Caco-2 (cell line): ENCODE results near the gene RIPOR3. TPM values are rescaled to one million over a fixed set of nuclear protein-coding genes. Genes with fewer than 3 reads are reported as not detected.

ENCODE experiments used
- BruUV-seq: library from RNA; stranded (reverse); fragments of 400-500 nt; replicated peaks from 2 replicates; lab custom pipeline; 2021; lab: Mats Ljungman, UMichigan
- CTCF ChIA-PET: fragments of 300-600 bp; sonication (Branson Sonifier 250); formaldehyde crosslinking; loops from one replicate; lab custom pipeline; 2022; ENCODE audit warnings: antibody characterized with exemption; lab: Charles Lee
- POLR2A ChIA-PET: fragments of 300-600 bp; sonication (Branson Sonifier 250); formaldehyde crosslinking; loops from one replicate; lab custom pipeline; 2022; ENCODE audit warnings: antibody characterized with exemption; lab: Charles Lee
- DNase-seq, 2 experiments: peaks; one replicate each; pipeline versions ENCODE4 v3.0.0 to v3.0.0-alpha.2; 2020 to 2022
- H3K27me3 ChIP-seq: replicated peaks from 2 replicates; pipeline ENCODE4 v1.6.0; 2011; ENCODE audit warnings: low read length; ENCODE audit not compliant: control insufficient read depth, insufficient read depth
- H3K36me3 ChIP-seq: 2 replicates; pipeline ENCODE4 v1.5.1; 2011; ENCODE audit warnings: low read length; ENCODE audit not compliant: control insufficient read depth, insufficient read depth
- H3K4me1 ChIP-seq: fragments of 250-450 bp; sonication (Bioruptor Pico); 2 replicates; pipeline ENCODE4 v1.5.1; 2020; ENCODE audit warnings: mild to moderate bottlenecking
- H3K4me3 ChIP-seq: 2 replicates; pipeline ENCODE4 v1.5.1; 2011; ENCODE audit warnings: low read depth, mild to moderate bottlenecking, control low read depth, low read length
- H3K9me3 ChIP-seq: fragments of 250-450 bp; sonication (Bioruptor Pico); 2 replicates; pipeline ENCODE4 v1.5.1; 2020; ENCODE audit warnings: mild to moderate bottlenecking, moderate library complexity
- H3K27ac Mint-ChIP-seq: one replicate; pipeline ENCODE4 v1.8.0; 2022; ENCODE audit warnings: mixed read lengths; ENCODE audit not compliant: unreplicated experiment
- H3K27me3 Mint-ChIP-seq: one replicate; pipeline ENCODE4 v1.8.0; 2022; ENCODE audit warnings: mixed read lengths; ENCODE audit not compliant: insufficient read depth, unreplicated experiment
- H3K36me3 Mint-ChIP-seq: one replicate; pipeline ENCODE4 v1.8.0; 2022; ENCODE audit warnings: mild to moderate bottlenecking, mixed read lengths; ENCODE audit not compliant: insufficient read depth, unreplicated experiment
- H3K4me1 Mint-ChIP-seq: one replicate; pipeline ENCODE4 v1.8.0; 2022; ENCODE audit warnings: low read depth, mixed read lengths; ENCODE audit not compliant: unreplicated experiment
- H3K4me3 Mint-ChIP-seq: one replicate; pipeline ENCODE4 v1.8.0; 2022; ENCODE audit warnings: mild to moderate bottlenecking, moderate library complexity, mixed read lengths; ENCODE audit not compliant: unreplicated experiment
- H3K9me3 Mint-ChIP-seq: one replicate; pipeline ENCODE4 v1.8.0; 2022; ENCODE audit warnings: mixed read lengths; ENCODE audit not compliant: unreplicated experiment
- CTCF ChIP-seq, 2 experiments: fragments of 200-600 bp in 1 of 2; IDR thresholded peaks; 1 replicate in 1 of 2; 2 replicates in 1 of 2; pipeline versions ENCODE4 v1.5.1 to v1.8.0; 2011 to 2022; ENCODE audit warnings: antibody characterized with exemption in 1 of 2, control low read depth in 1 of 2, inconsistent platforms in 1 of 2, low read depth in 1 of 2, low read length in 1 of 2, mild to moderate bottlenecking in 1 of 2, moderate library complexity in 1 of 2; ENCODE audit not compliant: insufficient read depth in 1 of 2, severe bottlenecking in 1 of 2, unreplicated experiment in 1 of 2
- intact Hi-C: fragments of 100-400 bp; cut with micrococcal nuclease; formaldehyde crosslinking; loops from one replicate; pipeline ENCODE4 v1.10.0; 2022; ENCODE audit not compliant: unreplicated experiment
- total RNA-seq: library from RNA; stranded (reverse); gene quantifications from 2 replicates; pipeline ENCODE4 v1.2.3, GENCODE V29; 2022

The RIPOR3 gene
- total RNA-seq, 1 experiment from 2014 or later = 0.18 TPM

- no peaks in the 10 kb centered on the region for H3K27me3 Mint-ChIP-seq
- peaks cover 41% of the 10 kb centered on the region for H3K4me1 ChIP-seq
- H3K27ac Mint-ChIP-seq = no peak overlapping the region
- intact Hi-C loops = loop anchor here (2.0 kb wide), 1 partner anchor 83 kb away; no protein-coding TSS in a partner anchor
- H3K4me3 ChIP-seq = no peak overlapping the region
- DNase-seq = no peak
- POLR2A ChIA-PET = no interaction called here
- H3K4me3 Mint-ChIP-seq = no peak overlapping the region
- CTCF ChIA-PET = interaction anchor here (1.6 to 2.5 kb wide), 4 partner anchors 34 to 161 kb away, joined by 4 to 22 read pairs (median 6); no protein-coding TSS in a partner anchor
- no peaks in the 10 kb centered on the region for H3K9me3 Mint-ChIP-seq
- peaks cover 12% of the 10 kb centered on the region for H3K4me1 Mint-ChIP-seq
- no TSS peak for BruUV-seq
- no peaks in the 10 kb centered on the region for H3K9me3 ChIP-seq
- TF ChIP-seq CTCF (IDR thresholded peaks at IDR 0.05; ENCODE audit: insufficient read depth in 1 of 2, low read depth in 1 of 2, low read length in 1 of 2, severe bottlenecking in 1 of 2, unreplicated experiment in 1 of 2) = no peak
- H3K27me3 ChIP-seq = no peaks in the 10 kb centered on the region
- H3K36me3 Mint-ChIP-seq = no peaks in the 10 kb centered on the region
- no peaks in the 10 kb centered on the region for H3K36me3 ChIP-seq
Observed at GRCh38 chr20:50629670-50630045, 61.7 kb downstream of the RIPOR3 start.

GRCh38 chr20:50628853-50629669 is 62.3 kb downstream of the RIPOR3 start:
- no peaks in the 10 kb centered on the region for H3K27me3 Mint-ChIP-seq
- Histone ChIP-seq H3K4me3 (no peak overlapping the region), H3K9me3 (no peaks in the 10 kb centered on the region), H3K27me3 (no peaks in the 10 kb centered on the region), H3K4me1 (peaks cover 41% of the 10 kb centered on the region), H3K36me3 (no peaks in the 10 kb centered on the region)
- CTCF ChIA-PET = interaction anchor here (0.7 to 2.5 kb wide), 15 partner anchors 12 to 650 kb away, joined by 3 to 22 read pairs (median 4); partner anchors contain the start of gene ADNP
- DNase-seq = no peak
- peaks cover 12% of the 10 kb centered on the region for H3K4me1 Mint-ChIP-seq
- H3K27ac Mint-ChIP-seq = peak overlapping the region; percentile 6
- intact Hi-C loops = loop anchor here (2.0 kb wide), 1 partner anchor 84 kb away; no protein-coding TSS in a partner anchor
- no peaks in the 10 kb centered on the region for H3K9me3 Mint-ChIP-seq
- no peak for TF ChIP-seq CTCF (IDR thresholded peaks at IDR 0.05; ENCODE audit: insufficient read depth in 1 of 2, low read depth in 1 of 2, low read length in 1 of 2, severe bottlenecking in 1 of 2, unreplicated experiment in 1 of 2)
- no peak overlapping the region for H3K4me3 Mint-ChIP-seq
- POLR2A ChIA-PET = interaction anchor here (0.5 kb wide), 1 partner anchor 112 kb away, joined by 3 read pairs; no protein-coding TSS in a partner anchor
- no peaks in the 10 kb centered on the region for H3K36me3 Mint-ChIP-seq
- no TSS peak for BruUV-seq

- TF ChIP-seq CTCF (IDR thresholded peaks at IDR 0.05; ENCODE audit: insufficient read depth in 1 of 2, low read depth in 1 of 2, low read length in 1 of 2, severe bottlenecking in 1 of 2, unreplicated experiment in 1 of 2) = no peak
- peaks cover 41% of the 10 kb centered on the region for H3K4me1 ChIP-seq
- H3K27ac Mint-ChIP-seq = peak overlapping the region; percentile 6
- no peak for DNase-seq
- H3K4me3 ChIP-seq = no peak overlapping the region
- ChIA-PET CTCF (interaction anchor here (0.7 to 2.5 kb wide), 14 partner anchors 11 to 649 kb away, joined by 3 to 22 read pairs (median 4); partner anchors contain the start of gene ADNP), POLR2A (no interaction called here)
- no TSS peak for BruUV-seq
- peaks cover 12% of the 10 kb centered on the region for H3K4me1 Mint-ChIP-seq
- no peaks in the 10 kb centered on the region for H3K36me3 ChIP-seq
- H3K9me3 ChIP-seq = no peaks in the 10 kb centered on the region
- H3K4me3 Mint-ChIP-seq = no peak overlapping the region
- H3K27me3 ChIP-seq = no peaks in the 10 kb centered on the region
- no peaks in the 10 kb centered on the region for H3K36me3 Mint-ChIP-seq
- no peaks in the 10 kb centered on the region for H3K9me3 Mint-ChIP-seq
- intact Hi-C loops = loop anchor here (2.0 kb wide), 1 partner anchor 84 kb away; no protein-coding TSS in a partner anchor
- H3K27me3 Mint-ChIP-seq = no peaks in the 10 kb centered on the region
Observed at GRCh38 chr20:50628332-50628731, 63.0 kb downstream of the RIPOR3 start.
